WERI-Rb-1 (cell line): ENCODE results near the gene MYO10.

ENCODE experiments used
- DNase-seq: peaks from one replicate; pipeline ENCODE4 v3.0.0-alpha.2; 2020
- H3K27ac ChIP-seq: fragments of 250-450 bp; sonication (Bioruptor Pico); 2 replicates; pipeline ENCODE4 v1.5.1; 2020; ENCODE audit warnings: mild to moderate bottlenecking, moderate library complexity
- H3K27me3 ChIP-seq: fragments of 250-450 bp; sonication (Bioruptor Pico); 2 replicates; pipeline ENCODE4 v1.5.1; 2021; ENCODE audit warnings: mild to moderate bottlenecking, low read depth, moderate library complexity; ENCODE audit not compliant: insufficient read depth, severe bottlenecking
- H3K36me3 ChIP-seq: fragments of 250-450 bp; sonication (Bioruptor Pico); 2 replicates; pipeline ENCODE4 v1.5.1; 2020; ENCODE audit warnings: mild to moderate bottlenecking, moderate library complexity
- H3K4me3 ChIP-seq: 2 replicates; pipeline ENCODE4 v1.5.1; 2011; ENCODE audit warnings: low read depth, mild to moderate bottlenecking, control low read depth, low read length
- H3K9me3 ChIP-seq: fragments of 250-450 bp; sonication (Bioruptor Pico); 2 replicates; pipeline ENCODE4 v1.5.1; 2021; ENCODE audit warnings: mild to moderate bottlenecking, moderate library complexity; ENCODE audit not compliant: severe bottlenecking
- CTCF ChIP-seq: IDR thresholded peaks from 2 replicates; pipeline ENCODE4 v1.5.1; 2011; ENCODE audit warnings: low read depth, mild to moderate bottlenecking, control low read depth, inconsistent platforms, low read length

Gene MYO10

GRCh38 chr5:16707168-16707868 lies 228.8 kb downstream of the MYO10 start:
- peaks cover 74% of the 10 kb centered on the region for H3K36me3 ChIP-seq
- H3K27ac ChIP-seq = no peak overlapping the region
- no peak for DNase-seq
- no peaks in the 10 kb centered on the region for H3K27me3 ChIP-seq
- no peaks in the 10 kb centered on the region for H3K9me3 ChIP-seq
- no peak for TF ChIP-seq CTCF
- H3K4me3 ChIP-seq = no peak overlapping the region

GRCh38 chr5:16704945-16705344 lies 231.1 kb downstream of the MYO10 start:
- H3K27me3 ChIP-seq = no peaks in the 10 kb centered on the region
- no peak overlapping the region for H3K4me3 ChIP-seq
- H3K36me3 ChIP-seq = peaks cover 86% of the 10 kb centered on the region
- no peak for TF ChIP-seq CTCF
- DNase-seq = no peak
- H3K9me3 ChIP-seq = no peaks in the 10 kb centered on the region
- no peak overlapping the region for H3K27ac ChIP-seq

GRCh38 chr5:16702964-16703363 lies 233.1 kb downstream of the MYO10 start:
- peaks cover 80% of the 10 kb centered on the region for H3K36me3 ChIP-seq

GRCh38 chr5:16701134-16702099 lies 234.7 kb downstream of the MYO10 start:
- H3K9me3 ChIP-seq = no peaks in the 10 kb centered on the region
- peaks cover 74% of the 10 kb centered on the region for H3K36me3 ChIP-seq
- no peak for DNase-seq
- H3K27ac ChIP-seq = no peak overlapping the region
- H3K27me3 ChIP-seq = no peaks in the 10 kb centered on the region
- no peak for TF ChIP-seq CTCF
- no peak overlapping the region for H3K4me3 ChIP-seq

More at GRCh38 chr5:16702964-16703363, 233.1 kb downstream of the MYO10 start:
- no peak for TF ChIP-seq CTCF
- no peaks in the 10 kb centered on the region for H3K27me3 ChIP-seq
- H3K9me3 ChIP-seq = no peaks in the 10 kb centered on the region
- no peak overlapping the region for H3K27ac ChIP-seq
- H3K4me3 ChIP-seq = no peak overlapping the region
- DNase-seq = no peak

- H3K27me3 ChIP-seq = no peaks in the 10 kb centered on the region
- no peak for DNase-seq
- H3K36me3 ChIP-seq = peaks cover 78% of the 10 kb centered on the region
- H3K27ac ChIP-seq = no peak overlapping the region
- H3K9me3 ChIP-seq = no peaks in the 10 kb centered on the region
- no peak for TF ChIP-seq CTCF
- H3K4me3 ChIP-seq = no peak overlapping the region
Observed at GRCh38 chr5:16700081-16700480, 236.0 kb downstream of the MYO10 start.
